Neuron (in vitro differentiated cells): ENCODE results near the gene PMPCA.
"Not testable (repeated sequence)": the region's sequence is repeated elsewhere in the genome, so short reads cannot be mapped to it uniquely, and the experiment has no call there.

ENCODE experiments used
- H2AFZ ChIP-seq: one replicate; pipeline ENCODE4 v1.6.1; 2013; ENCODE audit warnings: low read depth, mild to moderate bottlenecking, inconsistent platforms, low read length, moderate library complexity
- H3K27me3 ChIP-seq: one replicate; pipeline ENCODE4 v1.6.1; 2013; ENCODE audit warnings: low read length; ENCODE audit not compliant: insufficient read depth
- H3K36me3 ChIP-seq: one replicate; pipeline ENCODE4 v1.6.1; 2013; ENCODE audit warnings: low read length; ENCODE audit not compliant: insufficient read depth
- H3K4me1 ChIP-seq: one replicate; pipeline ENCODE4 v1.6.1; 2013; ENCODE audit warnings: low read length; ENCODE audit not compliant: insufficient read depth
- H3K4me3 ChIP-seq: 2 replicates; pipeline ENCODE4 v1.5.1; 2013; ENCODE audit warnings: mild to moderate bottlenecking, low read length, moderate library complexity
- H3K9me3 ChIP-seq: one replicate; pipeline ENCODE4 v1.6.1; 2013; ENCODE audit warnings: low read length

PMPCA gene

DNA sequence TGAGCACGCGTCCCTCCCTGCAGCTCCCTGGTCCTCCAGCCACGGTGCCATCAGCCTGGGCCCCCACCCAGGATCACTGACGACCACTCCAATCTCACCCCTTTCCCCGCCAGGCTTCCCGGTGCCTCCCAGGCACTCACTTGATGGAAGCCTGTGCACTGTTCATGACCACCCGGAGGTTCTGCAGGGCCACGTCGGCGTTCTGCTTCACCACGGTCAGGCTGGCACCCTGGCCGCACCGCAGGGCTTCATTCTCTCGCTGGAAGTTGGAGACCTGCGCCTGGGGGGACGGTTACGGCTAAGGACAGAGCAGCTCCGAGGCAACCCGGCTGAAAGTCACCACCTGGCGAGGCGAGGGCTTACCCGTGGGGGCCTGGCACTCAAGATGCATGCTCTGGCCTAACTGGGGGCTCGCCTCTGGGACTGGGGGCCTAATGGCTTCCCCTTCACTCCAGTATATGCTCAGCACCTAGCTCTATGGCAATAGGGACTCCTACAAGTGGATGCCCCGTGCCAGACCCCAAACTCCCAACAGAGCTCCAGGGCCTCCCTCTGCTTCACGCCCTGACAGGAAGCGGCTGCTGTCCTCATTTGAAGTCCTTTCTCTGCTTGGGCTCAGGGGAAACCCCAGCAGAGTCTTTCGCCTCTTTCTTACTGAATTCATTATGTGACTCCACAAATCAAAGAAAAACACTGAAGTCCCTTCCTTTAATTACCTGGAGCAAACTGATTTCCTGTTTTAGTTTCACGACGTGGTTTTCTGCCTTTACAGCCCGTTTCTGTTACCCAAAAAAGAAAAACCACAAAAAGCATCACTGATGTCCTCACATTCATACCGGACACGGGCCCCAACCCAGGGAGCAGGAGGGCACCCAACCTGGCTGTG lies 6.3 kb upstream of the PMPCA start:
- Histone ChIP-seq H3K36me3 (peaks cover 43% of the 10 kb centered on the region), H2AFZ (no peak overlapping the region), H3K4me1 (peaks cover 23% of the 10 kb centered on the region), H3K4me3 (no peak overlapping the region), H3K27me3 (no peaks in the 10 kb centered on the region), H3K9me3 (no peaks in the 10 kb centered on the region)

- Histone ChIP-seq H3K9me3 (no peaks in the 10 kb centered on the region), H3K36me3 (peaks cover 43% of the 10 kb centered on the region), H3K4me3 (no peak overlapping the region), H3K27me3 (no peaks in the 10 kb centered on the region), H3K4me1 (peaks cover 23% of the 10 kb centered on the region), H2AFZ (no peak overlapping the region)
These were observed 5.7 kb upstream of the PMPCA start for GRCh38 chr9:136404801-136405136.

DNA sequence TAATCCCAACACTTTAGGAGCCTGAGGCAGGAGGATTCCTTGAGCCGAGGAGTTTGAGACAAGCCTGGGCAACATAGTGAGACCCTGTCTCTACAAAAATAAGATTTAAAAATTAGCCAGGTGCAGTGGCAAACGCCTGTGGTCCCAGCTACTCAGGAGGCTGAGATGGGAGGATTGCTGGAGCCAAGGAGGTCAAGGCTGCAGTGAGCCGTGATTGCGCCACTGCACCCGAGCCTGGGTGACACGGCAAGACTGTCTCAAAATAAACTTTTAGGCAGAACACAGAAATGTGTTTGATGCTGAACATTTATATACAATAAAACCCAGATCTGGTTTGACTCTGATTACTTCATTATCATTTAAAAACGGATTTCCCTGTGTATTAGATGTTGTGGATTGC lies 5.0 kb upstream of the PMPCA start:
- no peaks in the 10 kb centered on the region for H3K9me3 ChIP-seq
- peaks cover 21% of the 10 kb centered on the region for H3K4me1 ChIP-seq
- H3K36me3 ChIP-seq: peaks cover 43% of the 10 kb centered on the region
- no peaks in the 10 kb centered on the region for H3K27me3 ChIP-seq
- H2AFZ ChIP-seq: no peak overlapping the region
- no peak overlapping the region for H3K4me3 ChIP-seq

DNA sequence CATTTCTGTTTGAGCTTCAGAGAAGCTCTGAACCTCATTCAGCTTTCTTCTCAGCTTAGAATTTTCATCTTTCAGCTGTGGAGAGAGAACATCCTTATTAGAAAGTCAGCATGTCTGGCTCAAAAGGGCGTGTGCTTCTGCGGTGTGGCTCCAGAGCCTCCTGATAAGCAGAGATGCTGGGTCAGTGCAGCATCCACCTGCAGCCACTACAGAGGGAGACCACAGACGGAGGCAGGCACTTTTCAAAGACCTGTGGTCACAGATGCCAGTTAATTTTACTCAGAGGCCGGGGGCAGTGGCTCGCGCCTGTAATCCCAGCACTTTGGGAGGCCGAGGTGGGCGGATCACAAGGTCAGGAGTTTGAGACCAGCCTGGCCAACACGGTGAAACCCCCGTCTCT lies 4.6 kb upstream of the PMPCA start:
- not testable (repeated sequence) for H2AFZ ChIP-seq, H3K9me3 ChIP-seq, H3K27me3 ChIP-seq, H3K4me3 ChIP-seq
- Histone ChIP-seq H3K36me3 (peaks cover 43% of the 10 kb centered on the region), H3K4me1 (peaks cover 20% of the 10 kb centered on the region)

DNA sequence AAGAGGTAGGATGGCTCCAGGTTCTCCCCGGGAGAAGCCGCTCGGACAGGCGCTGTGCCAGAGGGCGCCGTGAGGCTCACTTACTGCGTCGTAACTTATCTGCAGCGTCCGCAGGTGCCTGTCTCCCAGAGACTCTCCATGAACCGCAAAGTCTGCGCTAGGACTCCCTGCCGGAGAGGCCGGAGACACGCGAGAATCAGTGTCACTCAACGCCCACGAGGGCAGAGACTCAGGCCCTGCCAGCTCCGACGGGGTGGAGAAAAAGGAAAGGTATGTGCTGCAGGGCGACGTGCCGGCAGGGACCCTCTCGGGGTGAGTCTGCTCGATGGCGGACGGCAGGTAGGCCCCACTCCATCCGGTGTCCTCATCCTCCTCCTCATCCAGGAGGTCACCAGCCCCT lies 3.4 kb upstream of the PMPCA start:
- Histone ChIP-seq H3K4me1 (peaks cover 23% of the 10 kb centered on the region), H3K36me3 (peaks cover 44% of the 10 kb centered on the region)
- not testable (repeated sequence) for H3K4me3 ChIP-seq, H2AFZ ChIP-seq, H3K27me3 ChIP-seq, H3K9me3 ChIP-seq

- Histone ChIP-seq H3K9me3 (no peaks in the 10 kb centered on the region), H3K4me1 (peaks cover 17% of the 10 kb centered on the region), H3K36me3 (peaks cover 43% of the 10 kb centered on the region), H3K4me3 (no peak overlapping the region), H2AFZ (no peak overlapping the region), H3K27me3 (no peaks in the 10 kb centered on the region)
These were observed 2.5 kb upstream of the PMPCA start for GRCh38 chr9:136407911-136408310.

DNA sequence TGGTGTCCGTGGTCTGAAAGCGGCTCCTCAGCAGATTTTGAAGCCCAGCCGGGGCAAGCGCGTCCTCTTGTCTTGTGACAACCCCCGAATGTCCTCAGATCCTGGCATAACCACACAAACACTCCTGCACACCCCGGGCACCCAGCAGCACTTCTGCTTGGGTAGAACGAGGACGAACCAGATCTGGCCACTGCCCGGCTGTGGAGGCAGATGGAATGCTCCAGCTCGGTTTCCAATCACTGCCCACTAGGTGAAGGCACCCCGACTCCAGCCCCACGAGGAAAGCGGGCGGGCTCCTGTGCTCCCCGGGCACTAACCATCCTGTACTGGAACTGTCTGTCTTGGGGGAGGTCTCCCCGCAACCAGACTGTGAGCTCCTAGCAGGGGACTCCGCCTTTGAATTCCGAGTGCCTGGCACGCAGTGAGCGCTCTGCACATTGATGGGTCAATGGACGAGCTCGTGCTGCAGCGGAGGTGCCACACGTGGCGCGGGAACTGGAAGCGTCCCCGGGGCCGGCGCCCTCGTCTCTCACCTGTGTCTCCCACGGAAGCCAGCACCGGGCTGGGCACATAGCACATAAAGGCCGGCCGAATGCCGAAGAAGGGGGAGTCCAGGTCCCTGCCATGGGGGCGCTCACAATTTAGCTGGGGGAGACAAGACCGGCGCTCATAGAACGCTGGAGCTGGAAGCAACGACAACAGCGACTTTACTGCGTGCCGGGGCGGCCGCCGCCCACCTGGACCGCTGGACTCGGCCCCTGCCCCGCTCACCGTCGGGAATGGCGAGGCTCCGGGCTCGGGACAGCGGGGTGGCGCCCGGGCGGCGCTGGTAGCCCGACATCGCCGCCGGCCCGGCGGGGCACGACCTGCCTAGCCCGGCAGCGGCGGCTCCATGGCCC lies 652 bp upstream of the PMPCA start:
- Histone ChIP-seq H3K36me3 (peaks cover 49% of the 10 kb centered on the region), H3K4me1 (peaks cover 17% of the 10 kb centered on the region), H3K9me3 (no peaks in the 10 kb centered on the region), H2AFZ (no peak overlapping the region), H3K27me3 (no peaks in the 10 kb centered on the region), H3K4me3 (peak overlapping the region; percentile 96)

DNA sequence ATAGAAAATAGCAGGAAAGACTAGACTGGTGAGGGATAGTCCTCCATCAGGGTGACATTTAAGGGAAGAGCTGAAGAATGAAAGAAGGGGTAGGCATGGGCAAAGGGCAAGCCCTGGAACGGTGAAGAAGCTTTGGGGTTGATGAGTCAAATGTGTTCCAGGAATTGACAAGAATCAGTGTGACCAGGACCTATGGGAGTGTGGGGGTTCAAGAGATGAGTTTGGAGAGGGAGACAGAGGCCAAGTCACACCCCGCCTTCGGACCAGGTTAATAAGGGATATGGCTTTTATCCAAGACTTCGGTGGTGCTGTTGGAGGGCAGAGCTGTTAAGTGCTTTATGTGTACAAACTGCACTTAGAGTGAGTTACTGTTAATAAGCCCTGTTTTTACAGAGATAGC lies 920 bp downstream of the PMPCA start:
- H3K4me1 ChIP-seq: peaks cover 17% of the 10 kb centered on the region
- H2AFZ ChIP-seq: no peak overlapping the region
- H3K4me3 ChIP-seq: peak overlapping the region; percentile 96
- peaks cover 50% of the 10 kb centered on the region for H3K36me3 ChIP-seq
- H3K9me3 ChIP-seq: no peaks in the 10 kb centered on the region
- H3K27me3 ChIP-seq: no peaks in the 10 kb centered on the region

- Histone ChIP-seq H3K4me3 (no peak overlapping the region), H2AFZ (no peak overlapping the region), H3K36me3 (peaks cover 55% of the 10 kb centered on the region), H3K27me3 (no peaks in the 10 kb centered on the region), H3K4me1 (peaks cover 17% of the 10 kb centered on the region), H3K9me3 (no peaks in the 10 kb centered on the region)
These were observed 2.5 kb downstream of the PMPCA start for GRCh38 chr9:136412962-136413361.

GRCh38 chr9:136416427-136416826 lies 6.0 kb downstream of the PMPCA start:
- H2AFZ ChIP-seq: no peak overlapping the region
- peaks cover 79% of the 10 kb centered on the region for H3K36me3 ChIP-seq
- H3K4me1 ChIP-seq: peaks cover 6% of the 10 kb centered on the region
- no peak overlapping the region for H3K4me3 ChIP-seq
- no peaks in the 10 kb centered on the region for H3K27me3 ChIP-seq
- H3K9me3 ChIP-seq: no peaks in the 10 kb centered on the region

GRCh38 chr9:136416914-136417313 lies 6.5 kb downstream of the PMPCA start:
- H3K27me3 ChIP-seq: no peaks in the 10 kb centered on the region
- H3K4me1 ChIP-seq: peaks cover 1% of the 10 kb centered on the region
- H3K9me3 ChIP-seq: no peaks in the 10 kb centered on the region
- no peak overlapping the region for H2AFZ ChIP-seq
- H3K36me3 ChIP-seq: peaks cover 83% of the 10 kb centered on the region
- H3K4me3 ChIP-seq: no peak overlapping the region

DNA sequence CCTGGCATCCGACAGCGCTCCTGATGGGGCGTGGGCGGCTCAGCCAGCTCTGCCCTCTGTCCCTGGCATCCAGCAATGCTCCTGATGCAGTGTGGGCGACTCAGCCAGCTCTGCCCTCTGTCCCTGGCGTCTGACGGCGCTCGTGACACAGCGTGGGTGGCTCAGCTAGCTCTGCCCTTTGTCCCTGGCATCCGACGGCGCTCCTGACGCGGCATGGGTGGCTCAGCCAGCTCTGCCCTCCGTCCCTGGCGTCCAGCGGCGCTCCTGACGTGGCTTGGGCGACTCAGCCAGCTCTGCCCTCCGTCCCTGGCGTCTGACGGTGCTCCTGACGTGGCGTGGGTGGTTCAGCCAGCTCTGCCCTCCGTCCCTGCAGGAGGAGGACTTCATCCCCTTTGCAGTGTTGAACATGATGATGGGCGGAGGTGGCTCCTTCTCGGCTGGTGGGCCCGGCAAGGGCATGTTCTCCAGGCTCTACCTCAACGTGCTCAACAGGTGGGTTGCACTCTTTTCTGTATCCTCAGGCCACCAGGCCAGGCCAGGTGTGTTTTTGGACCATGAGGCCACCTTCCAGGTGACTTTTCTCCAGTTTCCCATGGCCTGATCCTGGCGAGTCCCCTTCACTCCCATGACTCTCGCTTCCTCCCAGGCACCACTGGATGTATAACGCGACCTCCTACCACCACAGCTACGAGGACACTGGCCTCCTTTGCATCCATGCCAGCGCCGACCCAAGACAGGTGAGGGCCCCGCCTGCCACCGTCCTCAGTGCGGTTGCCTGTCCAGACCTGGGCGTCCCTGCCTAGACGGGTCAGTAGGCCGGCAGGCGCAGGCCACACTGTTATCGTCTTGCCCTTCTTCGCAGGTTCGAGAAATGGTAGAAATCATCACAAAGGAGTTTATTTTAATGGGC lies 8.0 kb downstream of the PMPCA start:
- Histone ChIP-seq H3K36me3 (peaks cover 85% of the 10 kb centered on the region), H2AFZ (no peak overlapping the region), H3K9me3 (no peaks in the 10 kb centered on the region), H3K27me3 (no peaks in the 10 kb centered on the region), H3K4me3 (no peak overlapping the region), H3K4me1 (no peaks in the 10 kb centered on the region)

GRCh38 chr9:136419092-136419420 lies 8.6 kb downstream of the PMPCA start:
- H3K9me3 ChIP-seq: no peaks in the 10 kb centered on the region
- peaks cover 84% of the 10 kb centered on the region for H3K36me3 ChIP-seq
- no peaks in the 10 kb centered on the region for H3K27me3 ChIP-seq
- no peaks in the 10 kb centered on the region for H3K4me1 ChIP-seq
- no peak overlapping the region for H2AFZ ChIP-seq
- no peak overlapping the region for H3K4me3 ChIP-seq
